ENCODE results near the gene CD151.

CD151 gene

DNA sequence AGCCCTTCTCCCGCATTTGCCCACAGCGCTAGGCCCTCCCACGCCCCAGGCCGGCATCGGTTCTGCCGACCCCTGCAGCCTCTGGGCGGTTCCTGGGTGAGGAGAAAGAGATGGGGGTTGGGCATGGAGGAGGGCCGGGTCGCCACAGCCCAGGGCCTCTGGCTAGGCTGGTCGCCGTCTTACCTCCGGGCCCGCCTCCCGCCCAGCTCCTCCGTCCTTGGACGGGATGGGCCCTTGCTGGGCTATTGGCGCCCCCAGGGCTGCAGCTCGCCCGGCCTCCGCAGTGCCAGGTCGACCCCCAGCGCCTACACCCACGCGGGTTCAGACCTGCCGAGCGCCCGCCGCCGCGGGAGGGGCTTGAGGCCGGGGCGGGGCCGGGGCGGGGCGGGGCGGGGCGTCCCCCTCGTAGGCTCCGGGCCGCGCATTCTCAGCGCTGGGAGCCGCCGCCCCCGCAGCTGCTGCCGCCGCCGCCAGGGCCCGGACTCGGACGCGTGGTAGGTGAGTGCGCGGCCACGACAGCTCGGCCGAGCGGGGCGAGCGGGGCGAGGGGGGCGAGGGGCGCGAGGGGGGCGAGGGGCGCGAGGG is at the start of gene CD151:
Gene CD151 (plus strand): TSS at position 424 of the 585 bp plus-strand sequence. CDS start 3,118 bp downstream, outside the sequence.
- DNase-seq = peak; percentile 58

DNA sequence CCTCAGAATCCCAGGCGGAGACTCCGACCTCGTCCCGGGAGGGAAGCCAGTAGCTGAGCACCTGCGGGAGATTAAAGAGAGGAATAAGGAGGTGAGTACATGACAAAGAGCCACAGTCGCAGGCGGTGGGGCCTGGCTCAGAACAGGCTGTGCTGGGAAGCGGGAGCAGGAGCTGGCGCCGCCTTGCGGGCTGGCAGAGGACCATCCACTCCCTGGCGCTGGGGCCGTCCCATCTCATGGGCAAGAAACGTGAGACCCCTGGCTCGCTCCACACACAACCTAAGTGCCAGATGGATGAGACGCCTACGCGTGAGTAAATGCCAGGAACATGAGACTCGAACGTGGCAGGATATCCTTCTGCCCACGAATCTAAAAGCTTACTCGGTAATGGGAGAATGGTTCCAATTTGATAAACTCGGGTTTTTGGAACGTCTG is 49.2 kb upstream of the CD151 start:
- DNase-seq = peak; percentile 90

DNA sequence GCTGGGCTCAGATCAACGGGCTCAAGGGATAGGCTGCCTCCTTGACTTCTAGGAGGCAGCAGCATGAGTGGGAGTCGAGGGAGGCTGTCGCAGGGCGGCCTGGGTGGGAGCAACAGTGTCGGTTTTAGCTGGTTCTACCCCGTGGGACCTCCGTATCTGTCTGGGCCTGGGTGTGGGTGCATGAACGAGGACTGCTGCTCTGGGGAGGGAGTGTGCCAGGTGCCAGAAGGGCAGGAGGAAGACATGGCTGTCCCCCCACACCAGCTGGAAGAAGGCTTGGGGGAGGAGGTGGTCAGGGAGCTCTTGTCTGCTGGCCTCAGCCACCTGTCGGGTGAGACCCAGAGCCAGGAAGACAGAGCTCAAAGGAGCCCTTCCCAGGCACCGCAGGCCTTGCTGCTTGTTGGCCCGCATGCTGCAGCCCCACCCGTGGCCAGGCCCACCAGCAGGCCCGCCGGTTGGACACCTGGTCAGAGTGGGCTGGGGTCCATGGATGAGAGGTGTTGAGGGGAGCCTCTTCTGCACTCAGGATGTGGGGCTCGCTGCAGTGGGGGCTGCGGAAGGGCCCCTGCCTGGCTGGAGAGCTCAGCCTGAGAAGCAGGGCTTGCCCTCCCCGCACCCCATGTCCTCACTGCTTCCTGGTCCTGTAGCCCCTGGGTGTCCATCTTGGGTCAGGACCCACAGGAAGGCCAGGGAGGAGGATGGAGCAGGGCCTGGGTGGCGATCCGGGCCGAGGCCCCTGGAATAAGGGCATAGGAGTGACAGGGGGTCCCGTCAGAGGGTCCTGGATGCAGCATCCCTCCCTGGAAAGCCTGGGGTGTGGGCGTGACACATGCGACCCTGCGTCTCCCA is 46.3 kb upstream of the CD151 start:
- DNase-seq = no peak

DNA sequence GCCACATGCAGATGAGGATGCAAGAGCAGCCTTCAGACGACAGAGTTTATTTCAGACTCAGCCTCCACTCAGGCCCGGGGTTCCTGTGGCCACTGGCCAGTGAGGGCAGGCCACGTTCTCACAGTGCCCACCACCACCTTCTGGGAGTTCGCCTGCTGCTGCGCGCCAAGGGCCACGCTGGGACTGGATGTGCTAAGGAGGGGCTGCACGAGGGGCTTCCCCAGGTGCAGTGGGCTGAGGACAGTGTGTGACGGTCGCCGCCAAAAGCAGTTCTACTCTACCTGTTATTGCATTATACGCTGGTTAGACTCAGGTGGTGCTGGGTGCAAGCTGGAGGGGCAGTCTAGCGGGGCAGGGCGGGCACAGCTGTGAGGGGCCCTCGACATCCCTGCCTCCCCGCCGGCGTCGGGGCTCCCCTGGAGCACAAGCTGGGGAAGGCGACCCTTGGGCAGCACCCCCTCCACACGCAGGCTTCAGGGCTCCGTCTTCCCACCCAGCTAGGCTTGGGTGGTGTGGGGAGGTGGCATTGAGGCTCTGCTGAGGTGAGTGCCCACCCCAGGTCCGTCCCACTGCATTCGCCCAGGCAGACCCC is 45.6 kb upstream of the CD151 start:
- no peak for DNase-seq

GRCh38 chr11:788009-788640 is 44.6 kb upstream of the CD151 start:
- DNase-seq = no peak

GRCh38 chr11:788953-789940 is 43.5 kb upstream of the CD151 start:
- DNase-seq = no peak

GRCh38 chr11:789943-790342 is 42.8 kb upstream of the CD151 start, which contains the start of gene CEND1:
TSS of gene CEND1 (minus strand) at chr11:790090. CDS start at chr11:788576, 1,514 bp downstream.
- peak; percentile 39 for DNase-seq

DNA sequence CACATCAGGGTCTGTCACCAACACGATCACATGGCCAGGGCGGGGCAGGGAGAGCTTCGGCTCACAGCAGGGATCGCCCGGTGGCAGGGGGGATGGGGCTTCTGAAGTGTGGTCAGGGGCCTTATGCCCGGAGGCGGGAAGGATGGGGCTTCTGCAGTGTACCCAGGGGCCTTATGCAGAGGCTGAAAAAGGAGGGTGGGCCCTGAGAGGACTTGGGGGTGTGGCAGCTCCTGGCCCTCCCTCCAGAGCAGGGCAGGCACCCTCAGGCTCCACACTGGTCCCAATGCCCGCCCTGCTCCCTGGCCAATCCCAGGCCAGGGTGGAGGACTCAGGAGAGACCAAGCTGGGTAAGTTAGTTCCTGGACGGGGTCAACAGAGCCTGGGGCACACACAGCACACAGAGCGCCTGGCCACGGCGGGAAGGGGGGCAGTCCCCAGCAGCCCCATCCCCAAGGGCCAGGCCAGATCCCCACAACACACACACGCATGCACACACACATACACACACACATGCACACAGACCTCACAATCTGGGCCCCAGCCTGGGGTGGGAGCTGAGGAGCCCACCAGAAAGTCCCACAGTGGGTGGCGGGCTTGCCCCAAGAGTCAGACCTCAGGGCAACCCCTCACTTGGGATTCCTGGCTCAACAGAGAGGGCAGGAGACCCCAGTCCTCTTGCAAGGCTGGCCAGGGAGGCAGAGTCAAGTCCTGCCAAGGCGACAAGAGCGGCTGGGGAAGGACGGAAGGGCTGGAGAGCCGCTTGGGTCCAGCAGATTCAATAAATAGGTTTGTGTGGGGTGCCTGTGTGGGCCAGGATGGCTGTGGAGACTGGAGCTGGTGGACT is 41.8 kb upstream of the CD151 start:
- DNase-seq = no peak

- DNase-seq = no peak
These were observed 40.9 kb upstream of the CD151 start for GRCh38 chr11:791658-792534.

GRCh38 chr11:792535-792821 is 40.3 kb upstream of the CD151 start:
- no peak for DNase-seq

DNA sequence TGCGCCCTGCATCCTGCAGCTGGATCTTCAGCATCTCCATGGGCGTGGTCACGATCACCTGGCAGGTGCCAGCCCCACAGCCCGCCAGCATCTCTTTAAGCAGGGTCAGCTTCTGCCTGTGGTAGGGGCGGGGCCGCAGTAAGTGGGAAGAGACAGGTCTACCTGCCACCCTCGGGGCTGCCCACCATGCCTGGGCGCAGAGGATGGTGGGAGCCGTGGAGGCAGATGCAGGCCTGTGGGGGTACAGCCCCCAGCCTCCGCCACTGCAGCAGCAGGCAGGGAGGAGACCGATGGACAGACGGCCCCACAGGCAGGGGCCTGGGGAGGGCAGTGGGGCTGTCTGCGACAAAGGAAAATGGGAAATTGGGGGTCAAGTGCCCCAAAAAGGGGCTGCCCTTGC is 39.9 kb upstream of the CD151 start:
- no peak for DNase-seq

DNA sequence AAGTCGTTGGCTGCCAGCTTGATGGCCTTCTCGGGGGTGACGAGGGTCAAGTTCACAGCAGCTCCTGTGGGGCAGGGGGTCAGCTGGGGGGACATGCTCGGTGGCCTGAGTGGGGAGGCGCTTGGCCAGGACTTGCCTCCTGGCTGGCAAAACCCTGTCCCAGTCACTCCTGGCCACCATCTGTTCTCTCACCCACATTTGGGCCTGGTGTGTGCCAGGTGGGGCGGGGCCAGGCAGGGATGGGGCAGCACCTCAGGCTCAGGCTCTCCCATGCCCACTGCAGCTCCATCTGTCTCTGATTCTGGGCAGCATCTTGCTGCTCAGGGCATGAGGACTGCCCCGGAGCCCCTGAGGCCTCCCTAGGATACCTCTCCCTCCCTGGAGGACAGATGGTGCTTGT is 39.2 kb upstream of the CD151 start:
- DNase-seq = no peak

DNA sequence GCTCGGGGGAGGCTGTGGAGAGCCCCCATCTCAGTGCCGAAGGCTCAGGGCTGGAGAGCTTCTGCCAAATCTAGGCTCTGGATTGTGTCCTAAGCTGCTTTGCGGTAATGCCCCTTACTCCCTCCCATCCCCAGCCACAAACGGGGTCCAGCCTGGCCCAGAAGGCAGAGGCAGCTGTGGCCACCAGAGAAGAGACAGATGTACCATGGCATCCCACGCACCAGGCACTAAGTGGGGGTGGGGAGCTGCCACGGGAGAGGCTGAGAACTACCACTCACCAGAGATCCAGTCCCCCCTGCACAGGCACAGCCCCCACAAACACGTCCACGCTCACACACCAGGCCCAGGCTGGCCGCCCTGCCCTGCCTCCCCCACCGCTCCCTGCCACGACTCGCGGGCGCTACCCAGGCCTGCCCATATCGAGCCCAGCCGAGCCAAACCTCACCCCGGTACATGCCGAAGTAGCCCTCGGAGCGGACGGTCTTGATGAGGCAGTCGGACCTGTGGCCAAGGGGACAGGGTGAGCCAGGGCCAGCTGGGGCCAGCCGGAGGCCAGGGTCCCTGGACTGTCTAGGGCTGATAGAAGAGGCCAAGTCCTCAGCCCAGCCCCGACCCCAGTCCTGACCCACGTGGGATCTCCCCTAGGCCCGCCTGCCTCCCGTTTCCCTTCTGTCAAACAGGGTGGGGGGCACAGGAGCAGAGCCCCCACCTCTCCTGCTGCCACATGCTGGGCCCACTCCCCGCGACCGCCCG is 38.6 kb upstream of the CD151 start:
- no peak for DNase-seq

DNA sequence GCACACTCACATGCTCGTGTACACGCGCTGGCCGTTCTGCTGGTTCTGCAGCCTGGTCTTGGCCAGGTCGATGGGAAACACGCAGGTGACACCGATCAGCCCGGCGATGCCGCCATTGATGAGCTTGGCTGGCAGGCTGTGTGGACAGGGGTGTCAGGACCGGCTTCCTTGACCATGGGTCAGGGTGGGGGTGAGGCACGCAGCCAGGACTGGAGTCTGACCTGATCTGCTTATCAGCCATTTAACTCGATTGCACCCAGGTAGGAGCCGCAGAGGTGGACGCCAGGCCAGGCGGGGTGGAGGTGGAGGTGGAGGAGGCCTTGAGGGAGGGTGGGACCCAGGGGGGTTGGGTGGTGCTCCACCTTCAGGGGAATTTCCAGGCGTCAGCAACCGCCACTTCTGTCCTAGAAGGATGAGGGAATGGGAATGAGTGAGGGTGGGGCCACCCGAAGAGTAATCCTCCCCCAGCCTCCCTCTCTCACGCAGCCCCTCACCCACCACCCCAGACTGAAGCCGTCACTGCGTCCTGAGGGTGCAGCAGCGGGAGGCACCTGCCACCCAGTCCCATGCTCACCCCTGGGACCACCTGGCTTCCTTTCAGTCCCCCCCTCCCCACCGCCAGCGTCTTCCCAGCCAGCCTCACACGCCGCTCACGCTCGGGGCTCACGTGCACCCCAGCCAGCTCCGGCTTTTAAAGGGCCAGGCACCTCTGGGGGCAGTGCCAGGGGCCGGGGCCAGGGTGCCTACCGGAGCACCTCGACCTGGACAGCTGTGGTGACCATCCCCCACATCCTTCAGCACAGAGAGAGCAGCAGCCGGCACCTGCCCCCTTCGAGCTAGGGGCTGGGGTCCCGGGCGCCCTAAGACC is 37.8 kb upstream of the CD151 start:
- DNase-seq = no peak

GRCh38 chr11:795634-796564 is 36.9 kb upstream of the CD151 start:
- peak; percentile 80 for DNase-seq

DNA sequence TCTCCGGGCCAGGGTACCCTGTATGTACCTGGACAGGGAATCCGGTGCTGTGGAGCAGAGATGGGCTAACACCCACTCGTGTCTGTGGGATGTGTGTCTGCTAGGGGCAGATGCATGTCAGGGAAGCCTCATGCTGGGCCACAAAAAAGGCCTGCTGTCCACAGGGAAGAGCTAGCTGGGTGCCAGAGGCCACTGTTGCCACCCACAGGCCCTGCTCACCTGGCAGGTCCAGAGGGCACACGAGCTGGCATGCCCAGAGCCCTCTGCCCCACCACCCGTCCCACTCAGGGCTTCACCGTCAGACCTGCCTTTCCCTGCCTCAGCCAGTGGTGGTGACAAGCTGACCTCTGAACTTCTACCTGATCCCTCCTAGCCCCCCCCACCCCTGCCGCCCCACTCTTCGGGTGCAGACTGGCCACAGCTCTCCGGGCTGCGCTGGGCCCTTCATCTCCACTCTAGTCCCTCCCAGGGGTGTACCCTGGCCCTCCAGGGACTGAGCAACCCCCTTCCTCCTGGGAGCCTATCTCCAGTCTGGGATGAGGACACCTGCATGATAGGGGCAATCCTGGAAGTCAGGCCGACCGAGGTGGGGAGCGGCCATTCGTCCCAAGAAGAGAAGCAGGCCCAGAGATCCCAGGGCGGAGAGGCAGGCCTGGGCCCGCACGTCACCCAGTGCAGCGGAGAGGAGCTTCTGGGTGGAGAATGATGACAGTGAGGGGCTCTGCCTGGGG is 36.0 kb upstream of the CD151 start:
- no peak for DNase-seq

All from fibroblast of skin of right quadriceps (primary cell).